Measurements from ENCODE around the gene FOSB.
A peak's percentile ranks its signal among the peaks of the same experiment; 100 is the strongest.

DNA sequence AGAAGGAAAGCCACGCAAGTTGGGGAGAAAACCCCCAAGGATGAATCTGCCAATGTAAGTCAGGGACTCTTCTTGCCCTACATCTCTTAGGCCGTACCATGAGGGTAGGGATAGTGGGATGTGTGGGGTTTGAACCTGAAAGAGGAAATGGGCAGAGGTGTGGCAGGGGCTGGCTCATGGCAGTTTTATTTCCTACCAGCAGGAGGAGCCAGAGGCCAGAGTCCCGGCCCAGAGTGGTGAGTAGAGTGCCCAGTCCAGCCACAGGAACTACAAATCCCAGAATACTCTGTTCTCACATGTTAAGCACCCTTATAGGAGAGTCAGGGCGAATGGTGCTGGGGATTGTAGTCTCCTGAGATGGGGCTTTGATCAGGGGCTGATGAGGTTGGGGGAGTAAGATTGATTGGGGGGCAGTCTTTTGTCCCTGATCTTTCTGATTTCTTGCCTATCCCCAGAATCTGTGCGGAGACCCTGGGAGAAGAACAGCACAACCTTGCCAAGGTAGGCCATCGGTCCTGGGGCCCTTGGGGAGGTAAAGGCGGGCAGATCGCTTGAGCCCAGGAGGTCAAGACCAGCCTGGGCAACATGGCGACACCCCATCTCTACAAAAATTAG is 56.0 kb downstream of the FOSB start:
- TF ChIP-seq, protein P1, sequence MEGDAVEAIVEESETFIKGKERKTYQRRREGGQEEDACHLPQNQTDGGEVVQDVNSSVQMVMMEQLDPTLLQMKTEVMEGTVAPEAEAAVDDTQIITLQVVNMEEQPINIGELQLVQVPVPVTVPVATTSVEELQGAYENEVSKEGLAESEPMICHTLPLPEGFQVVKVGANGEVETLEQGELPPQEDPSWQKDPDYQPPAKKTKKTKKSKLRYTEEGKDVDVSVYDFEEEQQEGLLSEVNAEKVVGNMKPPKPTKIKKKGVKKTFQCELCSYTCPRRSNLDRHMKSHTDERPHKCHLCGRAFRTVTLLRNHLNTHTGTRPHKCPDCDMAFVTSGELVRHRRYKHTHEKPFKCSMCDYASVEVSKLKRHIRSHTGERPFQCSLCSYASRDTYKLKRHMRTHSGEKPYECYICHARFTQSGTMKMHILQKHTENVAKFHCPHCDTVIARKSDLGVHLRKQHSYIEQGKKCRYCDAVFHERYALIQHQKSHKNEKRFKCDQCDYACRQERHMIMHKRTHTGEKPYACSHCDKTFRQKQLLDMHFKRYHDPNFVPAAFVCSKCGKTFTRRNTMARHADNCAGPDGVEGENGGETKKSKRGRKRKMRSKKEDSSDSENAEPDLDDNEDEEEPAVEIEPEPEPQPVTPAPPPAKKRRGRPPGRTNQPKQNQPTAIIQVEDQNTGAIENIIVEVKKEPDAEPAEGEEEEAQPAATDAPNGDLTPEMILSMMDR (IDR thresholded peaks at IDR 0.05; ENCODE audit: low read depth, low read length), result peak; percentile 94
- TF ChIP-seq EZH2phosphoT487 (IDR thresholded peaks at IDR 0.05; ENCODE audit: low read depth), result no peak

Data from OCI-LY3 (cell line).